NCI-H1694 (cell line): Measurements from ENCODE around the gene FBN2.
"Not testable (repeated sequence)": the region's sequence is repeated elsewhere in the genome, so short reads cannot be mapped to it uniquely, and the experiment has no call there.

Experiments
- DNase-seq: peaks from one replicate; lab custom pipeline; 2025; lab: John Stamatoyannopoulos, UW

FBN2 gene

DNA sequence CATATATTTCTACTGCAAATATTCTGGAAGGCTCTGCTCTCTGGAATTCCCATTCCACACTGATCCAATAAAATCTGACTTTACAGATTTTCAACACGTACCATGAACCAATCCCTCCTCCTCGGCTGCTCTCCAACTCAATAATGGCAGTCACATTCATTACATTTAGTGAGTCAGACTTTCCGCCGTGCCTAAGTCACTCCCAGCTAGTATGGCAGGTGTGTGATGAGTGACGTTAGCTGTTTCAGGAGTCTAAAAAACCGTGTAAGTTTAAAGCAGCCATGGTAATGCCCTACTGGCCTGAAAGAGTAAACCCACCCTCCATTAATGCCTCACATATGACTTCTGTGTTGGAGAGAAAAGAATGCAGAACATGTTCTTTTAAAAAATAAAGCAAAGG, 3.3 kb downstream of the FBN2 start:
- DNase-seq, result no peak

DNA sequence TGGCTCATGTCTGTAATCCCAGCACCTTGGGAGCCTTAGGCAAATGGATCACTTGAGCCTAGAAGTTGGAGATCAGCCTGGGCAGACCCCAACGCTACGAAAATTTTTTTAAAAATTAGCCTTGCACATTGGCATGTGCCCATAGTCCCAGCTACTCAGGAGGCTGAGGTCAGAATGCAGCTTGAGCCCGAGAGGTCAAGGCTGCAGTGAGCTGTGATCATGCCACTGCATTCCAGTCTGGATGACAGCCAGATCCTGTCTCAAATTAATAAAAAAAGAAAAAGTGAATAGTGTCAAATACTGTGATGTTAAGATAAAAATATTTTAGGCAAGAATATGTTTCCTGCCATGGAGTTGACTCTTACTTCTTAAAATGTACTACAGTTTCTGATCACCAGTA, 5.3 kb downstream of the FBN2 start:
- DNase-seq, result no peak

DNA sequence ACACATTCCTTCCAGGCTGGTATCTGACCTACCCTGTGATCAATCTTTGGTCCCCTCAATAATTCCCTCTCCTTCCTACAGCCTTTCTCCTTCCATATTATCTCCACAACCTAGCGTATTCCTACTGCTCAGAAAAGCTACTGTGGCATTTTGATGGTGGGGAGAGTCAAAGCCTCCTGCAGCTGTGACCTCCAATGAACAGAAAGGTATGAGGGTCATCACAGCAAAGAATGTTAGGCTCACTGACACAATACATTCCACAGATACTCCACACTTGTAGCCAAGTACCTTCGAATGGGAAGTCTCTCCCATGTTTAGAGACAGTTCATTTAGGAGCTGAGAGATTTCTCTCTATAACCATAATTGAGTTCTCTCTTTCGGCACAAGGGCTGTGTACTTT, 5.9 kb downstream of the FBN2 start:
- DNase-seq, result no peak

DNA sequence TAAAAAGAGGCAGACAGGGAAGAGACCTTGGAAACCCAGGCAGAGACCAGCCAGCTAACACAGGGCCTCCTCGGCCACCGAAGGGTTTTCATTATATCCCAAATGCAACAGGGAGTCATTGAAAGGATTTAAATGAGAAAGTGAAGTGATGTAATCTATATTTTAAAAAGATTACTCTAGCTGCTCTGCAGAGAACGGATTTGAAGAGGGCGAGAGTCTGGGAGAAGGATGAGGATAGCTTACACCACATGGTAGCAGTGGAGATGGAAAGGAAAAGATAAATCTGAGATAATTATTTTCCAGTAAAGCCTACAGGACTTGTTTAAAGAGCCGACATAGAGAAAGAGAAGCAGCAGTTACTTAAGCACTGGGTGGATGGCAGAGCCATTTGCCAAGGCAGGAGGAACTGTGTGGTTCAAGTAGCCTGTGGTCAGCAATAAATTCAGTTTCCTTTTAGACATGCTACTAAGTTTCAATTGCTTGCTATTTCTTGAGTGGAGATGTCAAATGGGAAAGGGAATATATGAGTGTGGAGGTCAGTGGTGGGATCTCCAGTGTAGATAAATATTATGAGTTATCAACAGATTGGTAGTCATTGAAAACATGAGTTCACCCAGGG, 9.3 kb downstream of the FBN2 start:
- DNase-seq, result no peak

DNA sequence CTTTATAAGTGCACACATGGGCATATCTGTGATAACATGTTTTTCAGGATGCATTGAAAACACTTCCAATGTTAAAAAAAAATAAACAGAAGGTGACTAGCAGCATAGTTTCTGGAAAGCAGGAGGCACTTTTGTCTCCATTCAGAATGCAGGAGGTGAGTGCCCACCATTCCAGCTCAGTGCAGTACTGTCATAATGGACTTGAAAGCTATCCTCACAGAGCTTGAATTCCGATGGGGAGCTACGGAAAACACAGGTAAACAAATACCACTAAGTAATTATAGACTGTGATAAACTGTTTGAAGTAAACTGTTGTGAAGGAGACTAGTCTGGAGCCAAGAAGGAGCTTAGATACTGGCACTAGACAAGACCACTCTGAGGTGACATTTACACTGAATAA, 9.9 kb downstream of the FBN2 start:
- DNase-seq, result no peak

DNA sequence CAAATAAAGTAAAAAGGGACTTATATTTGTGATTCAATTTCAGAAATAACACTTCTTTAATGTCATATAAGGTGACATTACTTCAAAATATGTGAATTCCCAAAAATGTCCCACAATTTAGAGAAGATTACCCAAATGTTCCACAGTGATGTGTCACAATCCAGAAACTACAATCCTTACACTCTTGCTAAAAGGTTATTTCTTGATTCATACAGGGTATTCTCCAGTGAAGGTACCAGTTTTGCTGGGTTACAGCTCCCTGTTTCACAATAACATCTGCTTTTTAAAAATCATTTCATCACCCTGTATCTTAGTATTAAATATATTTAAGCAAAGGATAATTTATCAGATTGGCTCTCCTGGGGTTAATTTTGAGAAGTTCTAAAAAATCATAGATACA, 11.0 kb downstream of the FBN2 start:
- no peak for DNase-seq

DNA sequence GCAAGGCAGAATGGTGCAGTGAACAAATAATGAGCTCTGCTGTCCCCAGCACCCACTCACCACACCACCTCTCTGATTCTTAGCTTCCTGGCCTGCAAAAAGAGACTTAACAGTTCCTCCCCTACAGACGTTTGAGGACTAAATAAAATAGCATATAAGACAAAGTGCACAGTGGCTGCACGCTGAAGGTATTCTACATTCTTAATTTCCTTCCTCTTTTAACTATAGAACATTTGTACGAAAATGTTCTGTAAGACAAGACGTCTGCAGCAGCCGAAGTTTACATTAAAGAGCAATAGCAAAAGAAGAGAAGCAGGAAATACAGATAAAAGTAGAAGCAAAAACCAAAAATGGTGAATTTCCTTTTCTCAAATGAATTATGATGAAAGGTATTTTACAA, 15.7 kb downstream of the FBN2 start:
- no peak for DNase-seq

DNA sequence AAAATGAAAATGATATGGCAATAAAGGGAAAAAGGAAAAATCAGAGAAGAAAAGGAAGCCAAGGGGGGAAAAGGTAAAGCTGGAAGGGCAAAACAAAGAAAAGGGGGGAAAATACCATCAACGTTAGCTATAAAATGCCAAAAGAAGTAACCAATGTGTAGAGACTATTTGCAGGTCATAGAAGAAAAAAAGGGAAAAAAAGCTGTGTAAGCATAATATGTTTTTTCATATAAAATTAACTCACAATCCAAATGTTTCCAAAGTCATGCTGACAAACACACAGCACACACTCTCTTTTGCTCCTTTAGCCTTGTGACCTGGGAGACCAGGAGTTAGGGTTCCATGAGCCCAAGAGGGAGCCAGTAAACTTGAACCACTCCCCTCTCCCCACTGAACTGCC, 18.2 kb downstream of the FBN2 start:
- no peak for DNase-seq

DNA sequence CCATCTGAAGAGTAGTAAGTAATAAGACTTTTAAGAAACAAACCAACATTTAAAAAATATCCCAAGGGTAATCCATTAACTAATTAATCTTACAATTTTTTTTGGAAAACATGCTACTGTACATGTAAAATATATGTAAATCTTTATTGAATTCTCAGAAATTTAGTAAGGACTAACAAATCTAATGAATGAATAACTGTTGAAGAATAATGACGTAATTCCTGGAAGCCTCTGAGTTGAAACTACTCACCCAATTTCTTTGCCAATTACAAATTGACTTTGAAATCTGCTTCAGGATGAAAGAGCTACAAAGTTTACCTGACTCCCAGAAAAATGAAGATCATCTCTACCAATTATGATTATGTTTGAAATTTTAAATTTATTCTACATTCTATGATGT, 21.1 kb downstream of the FBN2 start:
- DNase-seq, result no peak

DNA sequence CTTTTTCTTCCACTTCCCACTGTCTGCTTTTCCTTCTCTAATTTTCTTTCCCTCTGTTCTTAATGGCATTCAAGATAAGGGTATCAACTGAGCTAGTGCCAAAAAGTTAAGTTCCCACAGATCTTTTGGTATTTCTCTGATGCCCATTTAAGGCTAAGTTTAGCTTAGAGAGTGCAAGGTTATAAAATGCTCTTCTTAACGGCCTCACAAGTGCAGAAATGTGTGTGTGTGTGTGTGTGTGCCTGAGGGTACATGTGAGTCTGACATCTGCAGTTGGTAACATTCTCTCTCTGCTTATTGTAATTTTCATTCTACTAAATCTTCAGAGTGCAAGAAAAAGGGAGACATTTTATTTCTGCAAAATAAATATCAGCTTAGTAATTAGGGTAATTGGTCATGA, 24.2 kb downstream of the FBN2 start:
- DNase-seq, result no peak

DNA sequence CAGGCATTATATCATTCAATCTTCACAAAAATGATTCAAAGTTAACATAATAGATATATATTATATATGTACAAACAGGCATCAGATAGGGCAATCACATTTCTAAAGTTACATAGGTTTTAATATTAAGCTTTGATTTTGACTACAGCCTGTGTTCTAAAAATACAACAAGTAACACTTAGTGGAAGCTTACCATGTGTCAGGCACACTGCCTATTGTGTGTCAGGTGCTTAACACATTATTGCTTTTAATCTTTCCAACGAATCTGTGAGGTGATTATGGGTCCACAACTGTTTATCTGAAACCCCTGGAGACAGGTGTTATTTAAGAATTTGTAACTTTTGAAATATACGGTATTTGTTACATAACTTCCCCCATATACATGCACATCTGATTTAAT, 25.2 kb downstream of the FBN2 start:
- DNase-seq, result no peak

DNA sequence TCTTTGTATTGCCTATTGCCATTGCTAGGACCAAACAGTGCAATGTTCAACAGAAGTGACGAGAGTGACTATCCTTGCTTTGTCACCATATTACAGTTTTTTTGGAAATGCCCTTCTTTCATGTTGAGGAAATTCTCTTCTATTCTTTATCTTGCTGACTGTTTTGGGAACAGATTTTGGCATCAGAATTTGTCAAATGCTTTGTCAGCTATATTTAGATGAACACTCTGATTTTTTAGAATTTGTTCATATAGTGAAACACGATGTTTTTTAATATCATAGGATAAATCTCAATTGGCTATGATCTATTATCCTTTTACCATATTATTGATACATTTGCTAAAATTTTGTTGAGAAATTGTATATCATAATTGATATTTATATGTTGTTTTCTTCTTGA, 31.4 kb downstream of the FBN2 start:
- DNase-seq, result no peak

DNA sequence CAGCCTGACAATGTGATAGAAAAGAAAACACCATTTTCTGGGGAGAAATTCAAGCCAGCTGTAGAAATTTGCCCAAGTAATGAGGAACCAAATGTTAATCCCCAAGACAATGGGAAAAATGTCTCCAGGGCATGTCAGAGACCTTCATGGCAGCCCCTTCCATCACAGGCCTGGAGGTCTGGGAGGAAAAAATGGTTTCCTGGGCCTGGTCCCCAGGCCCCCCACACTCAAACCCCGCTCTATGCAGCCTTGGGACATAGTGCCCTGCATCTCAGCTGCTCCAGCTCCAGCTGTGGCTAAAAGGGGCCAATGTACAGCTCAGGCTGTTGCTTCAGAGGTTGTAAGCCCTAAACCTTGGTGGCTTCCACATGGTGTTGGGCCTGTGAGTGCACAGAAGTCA, 34.3 kb downstream of the FBN2 start:
- not testable (repeated sequence) for DNase-seq

DNA sequence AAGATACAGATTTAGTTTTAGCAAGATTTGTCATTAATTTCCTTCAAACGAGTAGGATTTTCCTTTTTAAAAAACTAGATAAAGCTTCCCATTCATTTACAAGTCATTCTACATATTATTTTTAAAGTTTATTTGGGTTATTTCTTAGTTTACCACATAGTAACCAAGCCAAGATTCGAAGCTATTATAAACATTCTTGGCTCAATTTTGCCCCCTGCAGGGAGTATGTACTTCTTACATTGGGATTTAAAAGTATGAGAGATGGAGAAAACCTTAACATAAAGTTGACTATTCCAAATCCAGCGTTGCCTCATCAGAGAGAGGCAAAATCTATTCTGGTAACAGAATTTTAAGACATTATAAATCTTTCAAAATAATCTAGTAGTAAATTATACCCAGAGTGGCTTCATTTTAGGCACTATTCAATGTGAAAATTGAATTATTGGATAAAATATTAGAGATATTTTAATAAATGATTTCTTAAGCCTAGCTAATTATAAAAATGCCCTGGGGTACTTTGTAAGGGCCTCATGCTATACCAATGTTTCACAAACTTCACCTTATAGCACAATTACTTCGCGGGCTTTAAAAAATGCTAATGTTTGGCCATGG, 39.1 kb downstream of the FBN2 start:
- peak; percentile 10 for DNase-seq

DNA sequence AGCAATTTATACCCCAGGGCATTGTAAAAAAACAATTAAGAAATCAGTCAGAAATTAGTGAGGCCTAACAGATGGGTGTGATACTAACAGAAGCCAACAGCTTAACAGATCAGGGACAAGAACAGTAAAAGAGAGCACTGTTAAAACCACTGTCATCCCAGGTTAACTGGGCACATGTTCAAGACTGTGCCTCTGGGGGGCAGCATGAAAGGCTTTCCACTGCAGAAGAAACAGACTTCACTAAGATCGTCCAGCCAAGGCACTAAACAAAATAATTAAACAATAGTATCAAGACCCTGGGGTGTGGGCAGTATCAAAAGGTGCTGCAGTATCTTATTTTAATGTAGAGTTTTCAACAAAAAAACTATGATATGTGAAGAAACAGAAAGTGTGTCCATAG, 43.5 kb downstream of the FBN2 start:
- no peak for DNase-seq

DNA sequence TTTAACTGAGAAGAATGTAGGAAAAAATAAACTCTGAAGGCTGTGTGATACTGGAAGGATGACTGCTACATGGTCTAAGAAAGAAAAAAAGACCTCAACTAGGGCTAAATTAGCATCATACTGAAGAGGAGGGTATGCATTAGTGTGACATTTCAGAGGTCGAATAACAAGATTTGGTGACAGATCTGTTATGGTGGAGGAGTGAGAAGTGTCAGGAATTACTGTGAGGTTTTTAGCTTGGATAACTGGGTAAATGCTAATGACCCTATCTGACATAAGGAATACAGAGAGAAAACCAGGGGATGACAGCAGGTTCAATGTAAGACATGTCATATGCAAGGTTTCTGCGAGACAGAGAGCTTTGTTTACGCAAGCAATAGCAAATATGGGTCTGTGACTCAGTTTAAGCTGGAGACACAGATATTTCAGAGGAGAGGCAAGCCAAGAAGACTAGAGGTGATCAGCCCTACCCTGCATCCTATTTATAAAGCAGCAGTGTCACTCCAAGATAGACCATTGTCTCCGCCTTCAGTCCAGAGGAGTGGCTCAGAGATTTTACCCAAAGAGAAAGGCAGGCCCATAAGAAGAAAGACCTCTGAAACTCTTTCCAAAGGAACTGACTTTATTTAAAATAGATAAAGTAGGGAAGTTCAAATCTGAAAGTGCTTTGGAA, 44.3 kb downstream of the FBN2 start:
- no peak for DNase-seq

DNA sequence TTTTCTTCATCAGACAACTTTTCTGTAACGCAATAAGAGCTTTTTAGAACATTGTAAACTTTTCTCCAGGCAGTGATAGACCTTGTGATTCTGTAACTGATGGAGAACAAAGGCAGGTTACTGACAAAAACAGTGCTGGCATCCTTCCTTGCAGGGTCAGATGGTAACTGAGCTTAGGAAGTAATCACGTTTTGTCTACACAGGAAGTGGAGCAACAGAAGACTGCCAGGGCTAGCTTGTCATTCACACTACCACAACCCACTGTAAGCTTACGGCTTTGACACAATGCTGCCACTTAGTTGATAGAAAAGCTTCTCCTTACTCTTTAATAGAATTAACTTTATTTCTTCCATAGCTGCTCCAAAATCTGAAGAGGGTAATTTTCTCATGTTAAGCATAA, 46.8 kb downstream of the FBN2 start:
- no peak for DNase-seq

DNA sequence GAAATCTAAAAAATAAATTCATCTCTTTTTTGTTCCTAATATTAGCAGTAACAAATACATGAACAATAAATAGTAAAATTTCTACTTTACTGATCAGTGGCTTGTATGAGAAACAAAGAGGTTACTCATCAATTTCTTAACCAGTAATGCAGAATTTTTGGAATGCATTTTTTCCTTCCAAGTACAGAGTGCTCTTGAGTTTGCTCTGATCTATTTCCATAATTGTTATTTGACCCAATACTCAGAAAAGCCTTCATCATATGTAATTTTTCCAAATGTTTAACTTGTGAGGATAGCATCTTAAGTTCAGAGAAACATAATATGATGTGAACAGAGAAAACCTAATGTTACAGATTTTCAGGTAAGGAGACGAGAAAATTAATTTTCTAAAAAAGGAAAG, 47.3 kb downstream of the FBN2 start:
- DNase-seq, result no peak

DNA sequence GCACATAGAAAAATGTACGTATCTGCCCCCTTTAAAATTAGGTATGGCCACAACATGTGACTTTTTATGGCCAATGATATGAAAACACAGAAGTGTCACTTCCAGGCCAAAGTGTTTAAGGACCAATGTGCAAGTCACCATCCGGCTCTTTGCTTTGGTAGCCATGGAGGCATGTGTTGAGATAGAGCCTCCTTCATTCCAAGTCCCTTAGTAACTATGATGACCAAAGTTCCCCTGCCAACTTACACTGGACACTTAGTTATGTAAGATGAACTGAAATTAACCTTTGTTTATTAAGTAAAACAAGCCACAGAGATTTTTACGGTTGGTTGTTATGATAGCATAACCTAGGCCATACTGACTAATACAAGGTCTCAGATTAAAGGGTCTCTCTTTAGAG, 51.0 kb downstream of the FBN2 start:
- no peak for DNase-seq

DNA sequence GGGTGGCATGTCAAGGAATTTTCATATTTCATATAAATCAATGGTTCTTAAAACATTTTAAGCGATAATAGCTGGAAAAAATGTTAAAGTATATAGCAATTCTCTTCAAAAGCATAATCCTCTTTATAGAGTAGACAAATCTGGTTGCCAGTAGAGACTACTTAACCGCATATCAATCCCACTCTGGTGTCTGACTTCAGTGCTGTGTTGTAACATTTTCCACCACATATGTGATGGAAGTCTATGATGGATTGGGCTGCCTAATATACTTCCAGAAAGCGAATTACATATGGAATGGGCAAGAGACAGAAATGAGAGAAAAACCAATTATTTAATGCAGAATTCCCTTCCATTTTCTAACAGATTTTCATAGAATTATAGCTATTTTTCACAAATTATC, 54.3 kb downstream of the FBN2 start:
- DNase-seq, result no peak

DNA sequence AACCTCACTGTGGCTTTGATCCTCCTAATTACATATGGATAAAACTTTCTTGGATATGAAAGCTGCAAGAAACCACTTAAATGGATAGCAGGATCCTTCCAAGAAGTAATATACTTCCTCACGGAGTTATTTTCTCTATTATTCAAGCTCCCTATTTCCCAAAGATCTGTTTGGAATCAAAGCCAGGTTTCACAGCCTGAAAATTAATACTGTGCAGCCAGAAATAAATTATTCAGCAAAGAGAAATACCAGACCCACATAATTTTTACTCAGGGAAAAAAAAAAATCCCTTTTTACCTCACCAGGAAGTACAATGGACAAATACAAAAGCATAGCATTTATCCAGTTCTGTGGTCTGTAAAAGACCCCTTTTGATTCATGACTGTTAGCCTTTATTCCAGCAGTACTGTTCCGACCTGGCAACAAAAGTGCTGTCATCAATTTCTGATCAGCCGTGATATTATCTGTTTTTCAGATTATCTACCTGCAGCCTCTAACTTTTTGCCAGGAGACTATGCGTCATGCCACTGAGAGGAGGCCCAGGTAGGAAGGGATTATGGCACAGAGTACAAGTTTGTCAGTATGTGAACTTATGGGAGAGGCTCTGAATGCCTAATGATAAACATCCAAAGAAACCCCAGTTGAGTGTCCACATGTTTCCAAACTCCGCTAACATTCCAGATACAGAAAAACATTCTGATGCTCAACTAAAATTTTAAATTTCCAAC, 57.0 kb downstream of the FBN2 start:
- DNase-seq, result no peak

DNA sequence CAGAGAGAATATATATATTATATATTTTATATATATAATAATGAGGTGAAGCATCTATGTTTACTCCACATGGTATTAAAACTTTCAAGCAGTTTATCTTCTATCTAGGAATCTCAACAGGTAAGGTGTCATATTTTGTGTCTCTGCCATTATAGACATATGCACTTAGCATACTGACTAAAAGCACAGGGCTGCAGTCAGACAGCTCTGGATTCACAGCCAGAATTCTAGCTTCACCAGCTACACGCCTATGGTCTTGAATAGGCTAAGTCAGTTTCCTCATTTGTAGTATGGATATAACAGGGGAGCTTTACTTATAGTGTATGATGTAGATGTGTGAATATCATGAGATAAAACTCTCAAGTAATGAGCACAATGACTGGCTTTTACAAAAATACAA, 57.9 kb downstream of the FBN2 start:
- DNase-seq, result no peak
